Hepatocyte (in vitro differentiated cells): ENCODE results near the gene RAP1GAP2. TPM values are rescaled to one million over a fixed set of nuclear protein-coding genes. Genes with fewer than 3 reads are reported as not detected.
A peak's percentile ranks its signal among the peaks of the same experiment; 100 is the strongest.

ENCODE experiments used
- DNase-seq: peaks from one replicate; pipeline ENCODE4 v3.0.0-alpha.2; 2016; ENCODE audit warnings: low spot score
- H2AFZ ChIP-seq: fragments of 200-600 bp; sonication (generic); 2 replicates; pipeline ENCODE4 v1.6.0; 2016; ENCODE audit warnings: antibody characterized with exemption, mild to moderate bottlenecking
- H3K27ac ChIP-seq: fragments of 200-600 bp; sonication (generic); 2 replicates; pipeline ENCODE4 v1.5.1; 2016; ENCODE audit warnings: mild to moderate bottlenecking
- H3K27me3 ChIP-seq: fragments of 200-600 bp; sonication (generic); 2 replicates; pipeline ENCODE4 v1.6.1; 2016
- H3K36me3 ChIP-seq: fragments of 200-600 bp; sonication (generic); replicated peaks from 2 replicates; pipeline ENCODE4 v1.5.1; 2016; ENCODE audit warnings: low read depth; ENCODE audit not compliant: insufficient read depth
- H3K4me1 ChIP-seq: fragments of 200-600 bp; sonication (generic); 2 replicates; pipeline ENCODE4 v1.5.1; 2016; ENCODE audit warnings: mild to moderate bottlenecking, moderate library complexity; ENCODE audit not compliant: insufficient read depth
- H3K4me2 ChIP-seq: fragments of 200-600 bp; sonication (generic); 2 replicates; pipeline ENCODE4 v1.6.0; 2016
- H3K4me3 ChIP-seq: fragments of 200-600 bp; sonication (generic); 2 replicates; pipeline ENCODE4 v1.5.1; 2016; ENCODE audit warnings: mild to moderate bottlenecking
- H3K79me2 ChIP-seq: fragments of 200-600 bp; sonication (generic); 2 replicates; pipeline ENCODE4 v1.6.0; 2017; ENCODE audit warnings: mild to moderate bottlenecking
- H3K9me2 ChIP-seq: fragments of 200-600 bp; sonication (generic); replicated peaks from 2 replicates; pipeline ENCODE4 v1.6.0; 2017; ENCODE audit warnings: mild to moderate bottlenecking; ENCODE audit not compliant: insufficient read depth
- H3K9me3 ChIP-seq: fragments of 200-600 bp; sonication (generic); 2 replicates; pipeline ENCODE4 v1.5.1; 2016; ENCODE audit warnings: low read depth, mild to moderate bottlenecking
- H4K20me1 ChIP-seq: fragments of 200-600 bp; sonication (generic); 2 replicates; pipeline ENCODE4 v1.6.0; 2016; ENCODE audit warnings: mild to moderate bottlenecking; ENCODE audit not compliant: insufficient read depth, poor library complexity, severe bottlenecking
- EZH2 ChIP-seq: fragments of 200-600 bp; sonication (generic); IDR thresholded peaks from 2 replicates; pipeline ENCODE4 v1.6.1; 2016; ENCODE audit warnings: antibody characterized with exemption, mild to moderate bottlenecking, borderline replicate concordance
- EZH2phosphoT487 ChIP-seq: fragments of 200-600 bp; sonication (generic); IDR thresholded peaks from one replicate; pipeline ENCODE4 v1.6.1; 2018; ENCODE audit warnings: antibody characterized with exemption, mild to moderate bottlenecking, low read depth, moderate library complexity; ENCODE audit not compliant: unreplicated experiment, severe bottlenecking
- WGBS: methylation state at CpG from one replicate; pipeline ENCODE4 v1.1.6; 2016; ENCODE audit warnings: low lambda C conversion rate; ENCODE audit errors: missing lambda C conversion rate; 5-methylcytosine and 5-hydroxymethylcytosine counted together
- polyA plus RNA-seq: library from polyadenylated mRNA; unstranded; fragments of >200 nt; fragmentation: Nextera tagmentation; extraction: Ambion mirVana; gene quantifications from 2 replicates; pipeline ENCODE4 v1.2.1, GENCODE V29; 2016
- total RNA-seq: library from RNA; depleted of rRNA; stranded (reverse); fragments of >200 nt; gene quantifications from 2 replicates; pipeline ENCODE4 v1.2.3, GENCODE V29; 2014
- TF ChIP-seq, protein P1 (sequence below): fragments of 200-600 bp; sonication (generic); IDR thresholded peaks from 2 replicates; pipeline ENCODE4 v1.5.1; 2016; ENCODE audit warnings: antibody characterized with exemption, mild to moderate bottlenecking; ENCODE audit not compliant: poor library complexity

Gene RAP1GAP2
- total and polyA plus RNA-seq, 2 experiments from 2014 or later, result 3.0 to 10.0 TPM

- WGBS, result 74% methylated on average over 14 of the region's 14 CpGs
- no peaks in the 10 kb centered on the region for H3K79me2 ChIP-seq
Observed at GRCh38 chr17:2926019-2926650, 129.9 kb downstream of the RAP1GAP2 start.

GRCh38 chr17:2928294-2928890, 132.2 kb downstream of the RAP1GAP2 start:
- H3K9me2 ChIP-seq, result no peaks in the 10 kb centered on the region
- no peaks in the 10 kb centered on the region for H3K36me3 ChIP-seq
- H3K27ac ChIP-seq, result no peak overlapping the region
- no peak overlapping the region for H3K4me2 ChIP-seq
- TF ChIP-seq EZH2phosphoT487 (no peak), EZH2 (no peak)
- TF ChIP-seq, protein P1, sequence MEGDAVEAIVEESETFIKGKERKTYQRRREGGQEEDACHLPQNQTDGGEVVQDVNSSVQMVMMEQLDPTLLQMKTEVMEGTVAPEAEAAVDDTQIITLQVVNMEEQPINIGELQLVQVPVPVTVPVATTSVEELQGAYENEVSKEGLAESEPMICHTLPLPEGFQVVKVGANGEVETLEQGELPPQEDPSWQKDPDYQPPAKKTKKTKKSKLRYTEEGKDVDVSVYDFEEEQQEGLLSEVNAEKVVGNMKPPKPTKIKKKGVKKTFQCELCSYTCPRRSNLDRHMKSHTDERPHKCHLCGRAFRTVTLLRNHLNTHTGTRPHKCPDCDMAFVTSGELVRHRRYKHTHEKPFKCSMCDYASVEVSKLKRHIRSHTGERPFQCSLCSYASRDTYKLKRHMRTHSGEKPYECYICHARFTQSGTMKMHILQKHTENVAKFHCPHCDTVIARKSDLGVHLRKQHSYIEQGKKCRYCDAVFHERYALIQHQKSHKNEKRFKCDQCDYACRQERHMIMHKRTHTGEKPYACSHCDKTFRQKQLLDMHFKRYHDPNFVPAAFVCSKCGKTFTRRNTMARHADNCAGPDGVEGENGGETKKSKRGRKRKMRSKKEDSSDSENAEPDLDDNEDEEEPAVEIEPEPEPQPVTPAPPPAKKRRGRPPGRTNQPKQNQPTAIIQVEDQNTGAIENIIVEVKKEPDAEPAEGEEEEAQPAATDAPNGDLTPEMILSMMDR, result no peak
- no peaks in the 10 kb centered on the region for H3K9me3 ChIP-seq
- no peak overlapping the region for H3K4me3 ChIP-seq
- no peak overlapping the region for H2AFZ ChIP-seq
- no peaks in the 10 kb centered on the region for H3K27me3 ChIP-seq
- DNase-seq, result peak; percentile 27
- H4K20me1 ChIP-seq, result no peaks in the 10 kb centered on the region
- WGBS, result 74% methylated on average over 21 of the region's 22 CpGs
- H3K79me2 ChIP-seq, result no peaks in the 10 kb centered on the region
- peaks cover 9% of the 10 kb centered on the region for H3K4me1 ChIP-seq

More at GRCh38 chr17:2926019-2926650, 129.9 kb downstream of the RAP1GAP2 start:
- no peak for DNase-seq
- no peaks in the 10 kb centered on the region for H3K27me3 ChIP-seq
- no peaks in the 10 kb centered on the region for H3K9me2 ChIP-seq
- TF ChIP-seq, protein P1, result no peak
- TF ChIP-seq EZH2 (no peak), EZH2phosphoT487 (no peak)
- no peak overlapping the region for H2AFZ ChIP-seq
- H4K20me1 ChIP-seq, result no peaks in the 10 kb centered on the region
- no peak overlapping the region for H3K4me2 ChIP-seq
- H3K4me1 ChIP-seq, result peaks cover 1% of the 10 kb centered on the region
- H3K27ac ChIP-seq, result no peak overlapping the region
- H3K36me3 ChIP-seq, result no peaks in the 10 kb centered on the region
- no peak overlapping the region for H3K4me3 ChIP-seq
- no peaks in the 10 kb centered on the region for H3K9me3 ChIP-seq

GRCh38 chr17:2929881-2930533, 133.8 kb downstream of the RAP1GAP2 start:
- 60% methylated on average over 15 of the region's 15 CpGs for WGBS
- no peaks in the 10 kb centered on the region for H3K9me2 ChIP-seq
- no peaks in the 10 kb centered on the region for H4K20me1 ChIP-seq
- peak; percentile 72 for DNase-seq
- no peaks in the 10 kb centered on the region for H3K27me3 ChIP-seq
- no peak overlapping the region for H3K4me3 ChIP-seq
- H3K9me3 ChIP-seq, result no peaks in the 10 kb centered on the region
- no peak overlapping the region for H2AFZ ChIP-seq
- TF ChIP-seq, protein P1, result peak; percentile 68
- no peak for TF ChIP-seq EZH2
- no peak overlapping the region for H3K27ac ChIP-seq
- no peaks in the 10 kb centered on the region for H3K36me3 ChIP-seq
- no peaks in the 10 kb centered on the region for H3K79me2 ChIP-seq
- H3K4me2 ChIP-seq, result no peak overlapping the region
- H3K4me1 ChIP-seq, result peaks cover 9% of the 10 kb centered on the region
